ENCODE results near the gene OOSP4B.

DNA sequence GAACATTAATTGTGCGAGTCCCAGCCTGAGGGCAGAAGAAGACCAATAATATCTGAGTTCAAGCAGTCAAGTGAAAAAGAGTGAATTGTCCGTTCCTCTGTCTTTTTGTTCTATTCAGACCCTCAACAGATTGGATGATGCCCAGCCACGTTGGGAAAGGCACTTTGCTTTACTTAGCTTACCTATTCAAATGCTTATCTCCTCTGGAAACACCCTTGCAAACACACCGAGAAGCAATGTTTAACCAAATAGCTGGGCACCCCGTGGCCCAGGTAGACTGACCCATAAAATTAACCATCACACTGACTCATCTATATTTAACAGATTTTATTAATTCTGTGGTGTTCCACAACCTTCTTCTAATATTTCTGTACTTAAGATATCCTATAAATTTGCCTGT, 43.9 kb upstream of the OOSP4B start:
- TF ChIP-seq CTCF (IDR thresholded peaks at IDR 0.05) (no peak), EP300 (IDR thresholded peaks at IDR 0.05) (no peak), POLR2A (IDR thresholded peaks at IDR 0.05) (no peak), POLR2AphosphoS5 (IDR thresholded peaks at IDR 0.05) (no peak)
